GM12873 (cell line): ENCODE measurements around the gene RAPGEF6.

Experiments used
- CTCF ChIP-seq: IDR thresholded peaks from 2 replicates; pipeline ENCODE4 v1.5.1; 2012; ENCODE audit warnings: low read depth, mild to moderate bottlenecking, moderate library complexity, low read length, control low read depth; ENCODE audit not compliant: insufficient read depth; ENCODE audit errors: missing control alignments

RAPGEF6 gene

DNA sequence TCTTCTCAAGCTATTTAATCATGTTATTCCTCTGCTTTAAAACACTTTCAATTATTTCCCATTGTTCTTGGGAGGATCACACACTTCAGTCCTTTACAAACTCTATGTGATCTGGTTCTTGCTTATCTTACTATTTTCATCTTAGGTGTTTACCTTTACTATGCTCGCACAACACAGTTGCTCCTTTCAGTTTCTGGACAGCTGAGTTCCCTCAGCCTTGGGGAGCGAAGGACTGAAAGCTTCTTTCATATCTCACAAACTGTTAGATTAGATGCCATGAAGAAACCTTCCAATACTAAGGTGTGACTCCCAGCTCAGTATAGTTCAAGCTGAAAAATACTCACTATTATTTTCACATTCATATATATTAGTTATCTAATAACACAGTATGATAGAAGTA is 253.3 kb downstream of the RAPGEF6 start:
- no peak for TF ChIP-seq CTCF

GRCh38 chr5:131381021-131381420 is 254.0 kb downstream of the RAPGEF6 start:
- no peak for TF ChIP-seq CTCF

GRCh38 chr5:131379723-131380122 is 255.3 kb downstream of the RAPGEF6 start:
- TF ChIP-seq CTCF: no peak

GRCh38 chr5:131378721-131379541 is 256.1 kb downstream of the RAPGEF6 start:
- no peak for TF ChIP-seq CTCF

- no peak for TF ChIP-seq CTCF
Measured at GRCh38 chr5:131377785-131378325, 257.2 kb downstream of the RAPGEF6 start.

GRCh38 chr5:131377346-131377745 is 257.7 kb downstream of the RAPGEF6 start:
- no peak for TF ChIP-seq CTCF

GRCh38 chr5:131375351-131375750 is 259.7 kb downstream of the RAPGEF6 start:
- TF ChIP-seq CTCF: no peak
